Stimulated activated CD8-positive, alpha-beta memory T cell treated with anti-CD3 and anti-CD28 coated beads, Interleukin-7, amount 100 ng/mL, for 48 hours (primary cell): ENCODE measurements around the gene ACAT2.
"Not testable (repeated sequence)": the region's sequence is repeated elsewhere in the genome, so short reads cannot be mapped to it uniquely, and the experiment has no call there.

ENCODE experiments used
- DNase-seq, 2 donors: peaks; one replicate each; pipeline ENCODE4 v3.0.0-alpha.2; 2020; ENCODE audit warnings: low read depth in 1 of 2; ENCODE audit errors: extremely low read depth in 1 of 2

Gene ACAT2

GRCh38 chr6:159761873-159762680, at the start of gene ACAT2:
Gene ACAT2 (plus strand): TSS chr6:159762045. CDS start chr6:159762088, 43 bp downstream.
- DNase-seq, result peak; percentile 77 to 94

- not testable (repeated sequence) for DNase-seq
These were observed 49.5 kb upstream of the ACAT2 start for GRCh38 chr6:159712389-159712788.

- no peak for DNase-seq
These were observed 47.9 kb upstream of the ACAT2 start for GRCh38 chr6:159713984-159714383.

GRCh38 chr6:159714404-159714803, 47.4 kb upstream of the ACAT2 start:
- DNase-seq, result no peak

- no peak for DNase-seq
These were observed 46.7 kb upstream of the ACAT2 start for GRCh38 chr6:159715166-159715565.

- no peak for DNase-seq
These were observed 46.2 kb upstream of the ACAT2 start for GRCh38 chr6:159715605-159716004.

GRCh38 chr6:159716247-159717096, 45.4 kb upstream of the ACAT2 start:
- DNase-seq, result no peak

GRCh38 chr6:159718634-159719033, 43.2 kb upstream of the ACAT2 start:
- DNase-seq, result no peak

- no peak for DNase-seq
These were observed 42.6 kb upstream of the ACAT2 start for GRCh38 chr6:159719287-159719686.

- no peak for DNase-seq
These were observed 41.1 kb upstream of the ACAT2 start for GRCh38 chr6:159720708-159721107.

- not testable (repeated sequence) for DNase-seq
These were observed 39.9 kb upstream of the ACAT2 start for GRCh38 chr6:159721981-159722380.

GRCh38 chr6:159722655-159723054, 39.2 kb upstream of the ACAT2 start:
- no peak for DNase-seq

- DNase-seq, result no peak
These were observed 38.6 kb upstream of the ACAT2 start for GRCh38 chr6:159723259-159723658.

- DNase-seq, result no peak
These were observed 37.1 kb upstream of the ACAT2 start for GRCh38 chr6:159724778-159725177.

GRCh38 chr6:159725208-159725607, 36.6 kb upstream of the ACAT2 start:
- DNase-seq, result not testable (repeated sequence)

GRCh38 chr6:159726255-159726917, 35.5 kb upstream of the ACAT2 start:
- no peak for DNase-seq

GRCh38 chr6:159726918-159727716, 34.7 kb upstream of the ACAT2 start, which contains the start of gene WTAP:
Gene WTAP (plus strand): TSS chr6:159727506. CDS start chr6:159736266, 8,760 bp downstream.
- peak; percentile 92 to 95 for DNase-seq

GRCh38 chr6:159727717-159728445, 34.0 kb upstream of the ACAT2 start:
- no peak for DNase-seq

- DNase-seq, result no peak
These were observed 33.3 kb upstream of the ACAT2 start for GRCh38 chr6:159728531-159728964.
